C4-2B (cell line): ENCODE results near the gene NR3C2.

Experiments used
- CTCF ChIP-seq: fragments of 450-650 bp; conservative IDR thresholded peaks from 2 replicates; pipeline ENCODE4 v1.5.1; 2017; ENCODE audit warnings: mild to moderate bottlenecking
- ZFX ChIP-seq: fragments of 450-650 bp; IDR thresholded peaks from 2 replicates; pipeline ENCODE4 v1.6.1; 2017

DNA sequence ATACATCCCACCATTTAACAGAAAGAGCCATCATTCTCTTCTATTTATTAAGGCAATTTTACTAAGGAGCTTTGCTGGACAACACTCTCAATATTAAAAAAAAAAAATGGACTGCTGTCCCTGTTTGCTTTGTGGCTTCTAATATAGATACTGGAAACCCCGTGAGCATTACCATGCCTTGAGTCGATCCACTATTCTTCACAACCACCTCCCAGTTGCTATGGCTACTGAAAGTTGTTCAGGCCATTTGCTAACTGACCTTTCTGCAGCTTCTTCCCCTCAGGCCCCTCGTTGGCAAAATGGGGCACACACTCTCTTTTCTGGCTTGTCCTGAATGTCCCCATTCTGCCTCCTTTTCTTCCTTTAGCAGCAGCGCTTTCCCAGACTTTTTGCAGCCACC, 340.4 kb downstream of the NR3C2 start:
- TF ChIP-seq CTCF (no peak), ZFX (no peak)
